ENCODE data around the gene ABTB2.

ABTB2 gene

DNA sequence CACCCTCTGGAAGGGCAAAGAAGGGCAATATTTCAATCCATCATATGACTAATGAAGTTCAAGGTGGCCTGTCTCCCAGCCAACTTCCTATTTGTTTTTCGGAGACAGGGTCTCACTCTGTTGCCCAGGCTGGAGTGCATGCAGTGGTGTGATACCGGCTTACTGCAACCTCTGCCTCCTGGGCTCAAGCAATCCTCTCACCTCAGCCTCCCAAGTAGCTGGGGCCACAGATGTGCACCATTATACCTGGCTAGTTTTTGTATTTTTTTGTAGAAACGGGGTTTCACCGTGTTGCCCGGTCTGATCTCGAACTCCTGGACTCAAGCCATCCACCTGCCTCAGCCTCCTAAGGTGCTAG, 13.4 kb downstream of the ABTB2 start:
- TF ChIP-seq CTCF (IDR thresholded peaks at IDR 0.05; ENCODE audit: low read depth, low read length), result no peak
- Histone ChIP-seq H3K27ac (no peak overlapping the region), H3K36me3 (no peaks in the 10 kb centered on the region), H3K27me3 (ENCODE audit: insufficient read depth, low read depth, severe bottlenecking) (no peaks in the 10 kb centered on the region), H3K4me3 (ENCODE audit: low read depth, low read length) (no peak overlapping the region), H3K9me3 (ENCODE audit: severe bottlenecking) (no peaks in the 10 kb centered on the region)
- DNase-seq, result no peak

DNA sequence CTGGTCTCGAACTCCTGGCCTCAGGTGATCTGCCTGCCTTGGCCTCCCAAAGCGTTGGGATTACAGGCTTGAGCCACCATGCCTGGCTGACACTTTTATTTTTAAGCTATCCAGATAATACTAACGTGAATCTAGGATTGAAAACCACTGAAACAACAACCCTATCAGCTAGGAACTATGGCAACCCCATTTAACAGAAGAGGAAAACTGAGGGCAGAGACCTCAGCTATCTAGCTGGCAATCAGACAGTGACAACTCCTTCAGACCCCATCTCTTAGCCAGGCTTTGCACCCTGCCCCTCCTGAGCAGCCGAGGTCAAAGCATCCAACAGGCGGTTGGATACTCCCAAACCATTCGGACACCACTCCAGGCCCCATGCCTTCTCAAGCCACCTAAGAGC, 14.1 kb downstream of the ABTB2 start:
- TF ChIP-seq CTCF (IDR thresholded peaks at IDR 0.05; ENCODE audit: low read depth, low read length), result no peak
- Histone ChIP-seq H3K27me3 (ENCODE audit: insufficient read depth, low read depth, severe bottlenecking) (no peaks in the 10 kb centered on the region), H3K9me3 (ENCODE audit: severe bottlenecking) (no peaks in the 10 kb centered on the region), H3K27ac (no peak overlapping the region), H3K36me3 (no peaks in the 10 kb centered on the region), H3K4me3 (ENCODE audit: low read depth, low read length) (no peak overlapping the region)
- no peak for DNase-seq

GRCh38 chr11:34343153-34343552, 14.7 kb downstream of the ABTB2 start:
- H3K27ac ChIP-seq, result no peak overlapping the region
- no peak overlapping the region for H3K4me3 ChIP-seq (ENCODE audit: low read depth, low read length)
- no peaks in the 10 kb centered on the region for H3K27me3 ChIP-seq (ENCODE audit: insufficient read depth, low read depth, severe bottlenecking)
- TF ChIP-seq CTCF (IDR thresholded peaks at IDR 0.05; ENCODE audit: low read depth, low read length), result no peak
- H3K9me3 ChIP-seq (ENCODE audit: severe bottlenecking), result no peaks in the 10 kb centered on the region
- H3K36me3 ChIP-seq, result no peaks in the 10 kb centered on the region
- no peak for DNase-seq

GRCh38 chr11:34341931-34342533, 15.8 kb downstream of the ABTB2 start:
- H3K36me3 ChIP-seq, result no peaks in the 10 kb centered on the region
- H3K27ac ChIP-seq, result no peak overlapping the region
- H3K4me3 ChIP-seq (ENCODE audit: low read depth, low read length), result no peak overlapping the region
- TF ChIP-seq CTCF (IDR thresholded peaks at IDR 0.05; ENCODE audit: low read depth, low read length), result no peak
- DNase-seq, result no peak
- no peaks in the 10 kb centered on the region for H3K27me3 ChIP-seq (ENCODE audit: insufficient read depth, low read depth, severe bottlenecking)
- H3K9me3 ChIP-seq (ENCODE audit: severe bottlenecking), result no peaks in the 10 kb centered on the region

DNA sequence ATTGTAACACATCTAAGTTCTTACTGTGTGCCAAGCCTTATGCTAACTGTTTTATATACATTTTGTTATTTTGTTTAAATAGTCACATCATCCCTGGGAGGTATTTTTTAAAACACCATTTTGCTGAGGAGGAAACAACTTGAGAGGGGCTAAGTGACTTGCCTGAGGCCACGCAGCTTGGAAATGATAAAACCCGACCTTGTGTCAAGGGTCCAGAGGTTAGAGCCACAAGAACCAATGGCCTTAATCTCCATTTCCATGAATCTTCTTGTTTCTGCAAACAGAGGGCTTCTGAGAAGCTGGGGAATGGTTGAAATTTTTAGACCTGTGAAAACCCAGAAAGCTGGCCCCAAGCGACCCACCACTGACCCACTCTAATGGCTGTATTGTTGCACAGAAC, 16.7 kb downstream of the ABTB2 start:
- no peaks in the 10 kb centered on the region for H3K27me3 ChIP-seq (ENCODE audit: insufficient read depth, low read depth, severe bottlenecking)
- no peak for TF ChIP-seq CTCF (IDR thresholded peaks at IDR 0.05; ENCODE audit: low read depth, low read length)
- no peaks in the 10 kb centered on the region for H3K36me3 ChIP-seq
- no peak overlapping the region for H3K27ac ChIP-seq
- DNase-seq, result no peak
- no peaks in the 10 kb centered on the region for H3K9me3 ChIP-seq (ENCODE audit: severe bottlenecking)
- H3K4me3 ChIP-seq (ENCODE audit: low read depth, low read length), result no peak overlapping the region

DNA sequence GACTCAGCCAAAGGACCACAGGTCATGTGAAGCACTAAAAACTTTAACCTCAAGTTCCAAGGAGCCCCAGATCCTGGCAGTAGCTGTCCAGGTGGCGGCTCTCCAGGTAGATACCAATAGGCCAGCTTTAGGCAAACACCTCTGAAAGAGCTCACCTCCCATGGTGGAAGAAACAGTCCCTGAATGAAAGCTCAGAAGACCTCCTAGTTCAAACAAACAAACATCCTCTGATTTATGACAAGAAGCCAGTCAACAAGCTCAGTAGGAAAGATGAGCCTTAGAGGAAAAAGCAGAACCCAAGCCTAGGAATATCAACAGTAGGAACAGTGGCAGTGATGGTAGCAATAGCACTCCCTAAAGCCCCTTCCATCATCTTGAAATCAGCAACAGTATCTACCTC, 17.2 kb downstream of the ABTB2 start:
- Histone ChIP-seq H3K27ac (no peak overlapping the region), H3K27me3 (ENCODE audit: insufficient read depth, low read depth, severe bottlenecking) (no peaks in the 10 kb centered on the region), H3K4me3 (ENCODE audit: low read depth, low read length) (no peak overlapping the region), H3K9me3 (ENCODE audit: severe bottlenecking) (no peaks in the 10 kb centered on the region), H3K36me3 (no peaks in the 10 kb centered on the region)
- TF ChIP-seq CTCF (IDR thresholded peaks at IDR 0.05; ENCODE audit: low read depth, low read length), result no peak
- no peak for DNase-seq

All from WERI-Rb-1 (cell line).